ENCODE results near the gene COL4A6. TPM values are rescaled to one million over a fixed set of nuclear protein-coding genes. Genes with fewer than 3 reads are reported as not detected.

The COL4A6 gene
- polyA plus RNA-seq, 2 donors = 5.0 to 5.9 TPM

- 25 to 27% methylated on average over 1 of the region's 1 CpG for WGBS, 2 donors
- H3K4me1 ChIP-seq (ENCODE audit: control insufficient read depth in 2 of 2, insufficient read depth in 2 of 2, low read length in 1 of 2) = no peaks in the 10 kb centered on the region
- peaks cover 0 to 7% of the 10 kb centered on the region in 2 donors for H3K27me3 ChIP-seq (ENCODE audit: control insufficient read depth in 1 of 2, insufficient read depth in 2 of 2, low read length in 2 of 2)
- H3K36me3 ChIP-seq (ENCODE audit: control insufficient read depth in 2 of 2, insufficient read depth in 2 of 2, low read length in 1 of 2) = no peaks in the 10 kb centered on the region
- no peak overlapping the region for H3K4me3 ChIP-seq (ENCODE audit: low read depth in 1 of 2, low read length in 2 of 2)
- H3K27ac ChIP-seq (ENCODE audit: low read depth in 2 of 2, low read length in 1 of 2) = no peak overlapping the region
- no peaks in the 10 kb centered on the region for H3K9me3 ChIP-seq (ENCODE audit: control insufficient read depth in 2 of 2, insufficient read depth in 1 of 2, low read depth in 1 of 2, low read length in 1 of 2)
Observed at GRCh38 chrX:108312957-108313356, 125.3 kb downstream of the COL4A6 start.

DNA sequence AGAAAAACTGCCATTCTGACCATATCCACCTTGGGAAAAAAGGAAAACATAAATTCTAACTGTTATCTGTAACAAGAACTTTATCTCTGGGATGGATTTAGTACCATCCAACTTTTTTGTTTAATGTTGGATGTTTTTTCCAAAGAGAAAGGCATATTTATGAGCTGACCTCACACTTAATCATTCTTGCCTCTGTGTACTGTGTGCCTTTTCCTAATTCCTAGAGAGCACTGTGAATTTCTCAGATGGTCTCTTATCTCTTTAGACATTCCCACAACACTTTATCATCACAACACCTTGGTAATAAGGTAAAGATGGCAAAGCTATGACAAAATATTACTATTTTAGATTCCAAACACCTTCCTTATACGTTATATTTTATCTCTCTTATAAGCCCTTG, 126.2 kb downstream of the COL4A6 start:
- Histone ChIP-seq H3K36me3 (ENCODE audit: control insufficient read depth in 2 of 2, insufficient read depth in 2 of 2, low read length in 1 of 2) (no peaks in the 10 kb centered on the region), H3K27ac (ENCODE audit: low read depth in 2 of 2, low read length in 1 of 2) (no peak overlapping the region), H3K27me3 (ENCODE audit: control insufficient read depth in 1 of 2, insufficient read depth in 2 of 2, low read length in 2 of 2) (peaks cover 0 to 11% of the 10 kb centered on the region in 2 donors), H3K4me1 (ENCODE audit: control insufficient read depth in 2 of 2, insufficient read depth in 2 of 2, low read length in 1 of 2) (peaks cover 0 to 3% of the 10 kb centered on the region in 2 donors), H3K4me3 (ENCODE audit: low read depth in 1 of 2, low read length in 2 of 2) (no peak overlapping the region), H3K9me3 (ENCODE audit: control insufficient read depth in 2 of 2, insufficient read depth in 1 of 2, low read depth in 1 of 2, low read length in 1 of 2) (no peaks in the 10 kb centered on the region)
- 53 to 75% methylated on average over 1 of the region's 1 CpG for WGBS, 2 donors

- 73 to 79% methylated on average over 1 of the region's 1 CpG for WGBS, 2 donors
- no peak overlapping the region for H3K27ac ChIP-seq (ENCODE audit: low read depth in 2 of 2, low read length in 1 of 2)
- H3K4me3 ChIP-seq (ENCODE audit: low read depth in 1 of 2, low read length in 2 of 2) = no peak overlapping the region
- H3K4me1 ChIP-seq (ENCODE audit: control insufficient read depth in 2 of 2, insufficient read depth in 2 of 2, low read length in 1 of 2) = peaks cover 0 to 3% of the 10 kb centered on the region in 2 donors
- H3K9me3 ChIP-seq (ENCODE audit: control insufficient read depth in 2 of 2, insufficient read depth in 1 of 2, low read depth in 1 of 2, low read length in 1 of 2) = no peaks in the 10 kb centered on the region
- no peaks in the 10 kb centered on the region for H3K36me3 ChIP-seq (ENCODE audit: control insufficient read depth in 2 of 2, insufficient read depth in 2 of 2, low read length in 1 of 2)
- peaks cover 0 to 15% of the 10 kb centered on the region in 2 donors for H3K27me3 ChIP-seq (ENCODE audit: control insufficient read depth in 1 of 2, insufficient read depth in 2 of 2, low read length in 2 of 2)
Observed at GRCh38 chrX:108310506-108310905, 127.7 kb downstream of the COL4A6 start.

DNA sequence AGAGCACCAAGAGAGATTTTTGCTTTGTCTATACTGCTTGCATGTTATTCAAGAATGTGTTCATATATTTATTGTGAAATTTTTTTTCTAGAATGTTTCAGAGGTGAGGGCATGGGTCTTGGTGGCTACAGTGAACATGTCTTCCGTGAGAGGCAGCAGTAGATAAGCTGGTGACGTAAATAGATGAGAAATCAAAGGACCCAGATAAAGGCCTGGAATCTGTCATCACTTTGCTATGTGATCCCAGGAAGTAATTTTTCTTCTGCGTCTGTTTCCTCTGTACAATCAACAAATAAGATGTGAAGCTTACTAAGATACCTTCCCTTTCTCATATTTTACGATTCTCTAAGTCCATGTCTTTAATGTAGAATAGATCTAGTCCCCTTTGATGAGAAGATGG, 129.1 kb downstream of the COL4A6 start:
- Histone ChIP-seq H3K36me3 (ENCODE audit: control insufficient read depth in 2 of 2, insufficient read depth in 2 of 2, low read length in 1 of 2) (no peaks in the 10 kb centered on the region), H3K27ac (ENCODE audit: low read depth in 2 of 2, low read length in 1 of 2) (no peak overlapping the region), H3K4me1 (ENCODE audit: control insufficient read depth in 2 of 2, insufficient read depth in 2 of 2, low read length in 1 of 2) (peaks cover 0 to 3% of the 10 kb centered on the region in 2 donors), H3K27me3 (ENCODE audit: control insufficient read depth in 1 of 2, insufficient read depth in 2 of 2, low read length in 2 of 2) (peaks cover 0 to 15% of the 10 kb centered on the region in 2 donors), H3K9me3 (ENCODE audit: control insufficient read depth in 2 of 2, insufficient read depth in 1 of 2, low read depth in 1 of 2, low read length in 1 of 2) (no peaks in the 10 kb centered on the region), H3K4me3 (ENCODE audit: low read depth in 1 of 2, low read length in 2 of 2) (no peak overlapping the region)
- WGBS, 2 donors = 56 to 85% methylated on average over 4 of the region's 4 CpGs

DNA sequence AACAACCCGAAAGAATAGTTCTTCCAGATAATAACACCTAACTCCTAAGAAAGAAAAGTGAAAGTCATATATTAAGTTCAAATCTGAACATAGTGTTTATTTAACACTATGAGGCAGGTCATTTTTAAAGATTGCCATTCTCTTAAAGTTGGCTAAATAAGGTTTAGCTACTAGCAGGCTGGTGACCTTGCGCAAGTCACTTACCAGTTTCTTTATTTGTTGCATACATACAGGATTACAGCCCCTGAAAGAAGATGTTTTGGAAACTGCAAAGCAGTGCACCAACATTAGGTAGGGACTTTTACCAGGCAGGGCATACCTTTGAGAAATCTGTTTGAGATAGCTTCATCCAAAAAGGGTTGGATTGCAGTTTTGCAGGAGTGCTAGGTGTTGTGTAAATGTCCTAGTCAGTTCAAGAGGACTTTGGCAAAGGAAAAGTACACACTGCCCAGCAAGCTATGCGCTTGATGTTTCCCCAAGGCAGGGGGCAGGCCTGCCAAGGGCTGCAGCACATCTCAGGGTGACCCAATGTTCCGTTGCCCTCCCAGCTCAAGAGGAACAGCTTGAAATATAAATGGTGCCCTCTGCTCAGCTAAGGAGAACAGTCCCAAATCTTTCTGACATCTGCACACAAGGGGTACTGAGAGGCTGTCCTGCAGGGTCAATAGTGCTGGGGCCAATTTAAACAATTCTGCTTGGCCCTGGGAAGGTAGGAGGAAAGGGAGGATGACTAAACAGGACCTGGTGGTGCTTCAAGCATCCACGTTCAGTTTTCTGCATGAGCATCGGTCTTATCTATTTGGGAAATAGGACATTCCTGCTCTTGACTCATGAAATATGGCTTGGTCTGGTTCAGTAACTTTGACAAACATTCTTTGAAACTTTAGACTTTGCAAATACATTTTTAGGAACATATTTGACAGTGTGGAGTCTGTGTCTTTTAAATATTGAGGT, 130.8 kb downstream of the COL4A6 start:
- Histone ChIP-seq H3K27me3 (ENCODE audit: control insufficient read depth in 1 of 2, insufficient read depth in 2 of 2, low read length in 2 of 2) (peaks cover 0 to 15% of the 10 kb centered on the region in 2 donors), H3K4me3 (ENCODE audit: low read depth in 1 of 2, low read length in 2 of 2) (no peak overlapping the region), H3K27ac (ENCODE audit: low read depth in 2 of 2, low read length in 1 of 2) (no peak overlapping the region), H3K36me3 (ENCODE audit: control insufficient read depth in 2 of 2, insufficient read depth in 2 of 2, low read length in 1 of 2) (no peaks in the 10 kb centered on the region), H3K9me3 (ENCODE audit: control insufficient read depth in 2 of 2, insufficient read depth in 1 of 2, low read depth in 1 of 2, low read length in 1 of 2) (no peaks in the 10 kb centered on the region), H3K4me1 (ENCODE audit: control insufficient read depth in 2 of 2, insufficient read depth in 2 of 2, low read length in 1 of 2) (peaks cover 0 to 3% of the 10 kb centered on the region in 2 donors)
- 65 to 80% methylated on average over 6 of the region's 6 CpGs for WGBS, 2 donors

- Histone ChIP-seq H3K27me3 (ENCODE audit: control insufficient read depth in 1 of 2, insufficient read depth in 2 of 2, low read length in 2 of 2) (peaks cover 0 to 15% of the 10 kb centered on the region in 2 donors), H3K36me3 (ENCODE audit: control insufficient read depth in 2 of 2, insufficient read depth in 2 of 2, low read length in 1 of 2) (no peaks in the 10 kb centered on the region), H3K4me1 (ENCODE audit: control insufficient read depth in 2 of 2, insufficient read depth in 2 of 2, low read length in 1 of 2) (peaks cover 0 to 3% of the 10 kb centered on the region in 2 donors)
Observed at GRCh38 chrX:108306086-108306485, 132.1 kb downstream of the COL4A6 start.

DNA sequence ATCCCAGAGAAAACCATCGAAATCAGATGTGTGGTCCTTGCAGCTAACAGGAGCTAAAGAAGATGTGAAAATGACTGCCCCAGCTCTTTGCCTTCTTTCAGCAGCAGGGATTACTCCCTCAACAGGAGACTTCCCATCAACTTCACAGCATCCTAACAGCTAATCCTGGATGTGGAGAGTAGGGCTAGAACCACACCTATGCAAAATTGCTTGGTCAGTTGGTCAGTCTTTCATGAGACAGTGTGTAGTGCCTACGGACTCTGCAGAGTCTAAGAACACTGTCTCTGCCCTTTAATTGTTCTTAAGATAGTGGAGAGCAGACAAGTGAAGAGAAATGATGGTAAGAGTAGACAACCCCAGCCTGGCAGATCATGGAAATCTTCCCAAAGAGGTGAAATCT, 133.5 kb downstream of the COL4A6 start:
- H3K27ac ChIP-seq (ENCODE audit: low read depth in 2 of 2, low read length in 1 of 2) = no peak overlapping the region
- no peak overlapping the region for H3K4me3 ChIP-seq (ENCODE audit: low read depth in 1 of 2, low read length in 2 of 2)
- H3K27me3 ChIP-seq (ENCODE audit: control insufficient read depth in 1 of 2, insufficient read depth in 2 of 2, low read length in 2 of 2) = peaks cover 0 to 11% of the 10 kb centered on the region in 2 donors
- H3K4me1 ChIP-seq (ENCODE audit: control insufficient read depth in 2 of 2, insufficient read depth in 2 of 2, low read length in 1 of 2) = peaks cover 0 to 3% of the 10 kb centered on the region in 2 donors
- WGBS, 2 donors = 55 to 64% methylated on average over 2 of the region's 2 CpGs
- no peaks in the 10 kb centered on the region for H3K36me3 ChIP-seq (ENCODE audit: control insufficient read depth in 2 of 2, insufficient read depth in 2 of 2, low read length in 1 of 2)
- H3K9me3 ChIP-seq (ENCODE audit: control insufficient read depth in 2 of 2, insufficient read depth in 1 of 2, low read depth in 1 of 2, low read length in 1 of 2) = no peaks in the 10 kb centered on the region

More at GRCh38 chrX:108306086-108306485, 132.1 kb downstream of the COL4A6 start:
- Histone ChIP-seq H3K9me3 (ENCODE audit: control insufficient read depth in 2 of 2, insufficient read depth in 1 of 2, low read depth in 1 of 2, low read length in 1 of 2) (no peaks in the 10 kb centered on the region), H3K4me3 (ENCODE audit: low read depth in 1 of 2, low read length in 2 of 2) (no peak overlapping the region), H3K27ac (ENCODE audit: low read depth in 2 of 2, low read length in 1 of 2) (no peak overlapping the region)

GRCh38 chrX:108304210-108304609, 134.0 kb downstream of the COL4A6 start:
- Histone ChIP-seq H3K9me3 (ENCODE audit: control insufficient read depth in 2 of 2, insufficient read depth in 1 of 2, low read depth in 1 of 2, low read length in 1 of 2) (no peaks in the 10 kb centered on the region), H3K27ac (ENCODE audit: low read depth in 2 of 2, low read length in 1 of 2) (no peak overlapping the region), H3K4me3 (ENCODE audit: low read depth in 1 of 2, low read length in 2 of 2) (no peak overlapping the region), H3K36me3 (ENCODE audit: control insufficient read depth in 2 of 2, insufficient read depth in 2 of 2, low read length in 1 of 2) (no peaks in the 10 kb centered on the region), H3K4me1 (ENCODE audit: control insufficient read depth in 2 of 2, insufficient read depth in 2 of 2, low read length in 1 of 2) (peaks cover 0 to 3% of the 10 kb centered on the region in 2 donors), H3K27me3 (ENCODE audit: control insufficient read depth in 1 of 2, insufficient read depth in 2 of 2, low read length in 2 of 2) (peaks cover 0 to 11% of the 10 kb centered on the region in 2 donors)
- WGBS, 2 donors = 10 to 12% methylated on average over 5 of the region's 5 CpGs

- H3K4me3 ChIP-seq (ENCODE audit: low read depth in 1 of 2, low read length in 2 of 2) = no peak overlapping the region
- no peaks in the 10 kb centered on the region for H3K9me3 ChIP-seq (ENCODE audit: control insufficient read depth in 2 of 2, insufficient read depth in 1 of 2, low read depth in 1 of 2, low read length in 1 of 2)
- H3K27ac ChIP-seq (ENCODE audit: low read depth in 2 of 2, low read length in 1 of 2) = no peak overlapping the region
- peaks cover 0 to 3% of the 10 kb centered on the region in 2 donors for H3K4me1 ChIP-seq (ENCODE audit: control insufficient read depth in 2 of 2, insufficient read depth in 2 of 2, low read length in 1 of 2)
- H3K27me3 ChIP-seq (ENCODE audit: control insufficient read depth in 1 of 2, insufficient read depth in 2 of 2, low read length in 2 of 2) = peaks cover 0 to 11% of the 10 kb centered on the region in 2 donors
- H3K36me3 ChIP-seq (ENCODE audit: control insufficient read depth in 2 of 2, insufficient read depth in 2 of 2, low read length in 1 of 2) = no peaks in the 10 kb centered on the region
- WGBS, 2 donors = 65 to 82% methylated on average over 2 of the region's 2 CpGs
Observed at GRCh38 chrX:108303682-108304081, 134.5 kb downstream of the COL4A6 start.
